HepG2 (cell line): ENCODE data around the gene RAB22A. TPM values are rescaled to one million over a fixed set of nuclear protein-coding genes. Genes with fewer than 3 reads are reported as not detected.

Source experiments
- DMAP1 ChIP-seq: IDR thresholded peaks from 2 replicates; pipeline ENCODE4 v1.6.1; 2016
- GABPA ChIP-seq, 2 experiments: IDR thresholded peaks; 2 replicates each; pipeline ENCODE4 v1.6.1; 2011 to 2016; ENCODE audit warnings: low read depth in 2 of 2, low read length in 1 of 2, missing biosample characterization in 1 of 2, missing genetic modification characterization in 1 of 2
- MXD1 ChIP-seq: sonication (generic); formaldehyde crosslinking; IDR thresholded peaks from 2 replicates; pipeline ENCODE4 v1.4.0; 2020; ENCODE audit warnings: mild to moderate bottlenecking, missing genetic modification reagents
- NFKB2 ChIP-seq: sonication (generic); formaldehyde crosslinking; IDR thresholded peaks from 2 replicates; pipeline ENCODE4 v1.4.0; 2020; ENCODE audit warnings: missing genetic modification reagents, borderline replicate concordance
- RBAK ChIP-seq: sonication (generic); formaldehyde crosslinking; IDR thresholded peaks from 2 replicates; pipeline ENCODE4 v1.5.1; 2020; ENCODE audit warnings: mild to moderate bottlenecking, missing genetic modification reagents
- REXO4 ChIP-seq: sonication (generic); formaldehyde crosslinking; IDR thresholded peaks from 2 replicates; pipeline ENCODE4 v1.8.0; 2022; ENCODE audit warnings: missing genetic modification reagents, mild to moderate bottlenecking, borderline replicate concordance
- THYN1 ChIP-seq: sonication (generic); formaldehyde crosslinking; IDR thresholded peaks from 2 replicates; pipeline ENCODE4 v1.8.1; 2023; ENCODE audit warnings: low read depth, mild to moderate bottlenecking, moderate library complexity, missing genetic modification reagents, borderline replicate concordance
- WIZ ChIP-seq: sonication (generic); formaldehyde crosslinking; IDR thresholded peaks from 2 replicates; pipeline ENCODE4 v1.5.1; 2020; ENCODE audit warnings: mild to moderate bottlenecking, missing genetic modification reagents
- ZBTB4 ChIP-seq: sonication (generic); formaldehyde crosslinking; IDR thresholded peaks from 2 replicates; pipeline ENCODE4 v1.4.0; 2020; ENCODE audit warnings: missing genetic modification reagents, mild to moderate bottlenecking, borderline replicate concordance
- ZMYM3 ChIP-seq: sonication (generic); formaldehyde crosslinking; IDR thresholded peaks from 2 replicates; pipeline ENCODE4 v1.5.1; 2020; ENCODE audit warnings: mild to moderate bottlenecking, missing genetic modification reagents
- ZNF280D ChIP-seq: sonication (generic); formaldehyde crosslinking; IDR thresholded peaks from 2 replicates; pipeline ENCODE4 v1.5.1; 2020; ENCODE audit warnings: mild to moderate bottlenecking, missing genetic modification reagents
- ZNF451 ChIP-seq: sonication (generic); formaldehyde crosslinking; IDR thresholded peaks from 2 replicates; pipeline ENCODE4 v1.5.0; 2020; ENCODE audit warnings: mild to moderate bottlenecking, missing genetic modification reagents
- ZNF563 ChIP-seq: sonication (generic); formaldehyde crosslinking; IDR thresholded peaks from 2 replicates; pipeline ENCODE4 v1.8.0; 2022; ENCODE audit warnings: mild to moderate bottlenecking, moderate library complexity, missing genetic modification reagents
- ZNF773 ChIP-seq: sonication (generic); formaldehyde crosslinking; IDR thresholded peaks from 2 replicates; pipeline ENCODE4 v1.4.0; 2020; ENCODE audit warnings: missing genetic modification reagents, borderline replicate concordance
- ZNF782 ChIP-seq: sonication (generic); formaldehyde crosslinking; IDR thresholded peaks from 2 replicates; pipeline ENCODE4 v1.4.0; 2020; ENCODE audit warnings: missing genetic modification reagents, mild to moderate bottlenecking, borderline replicate concordance
- polyA plus RNA-seq, 8 experiments: library from polyadenylated mRNA; depleted of rRNA in 3 of 8; stranded (reverse) in 7 of 8; unstranded in 1 of 8; fragments of >200 nt; fragmentation: Illumina TruSeq in 4 of 8; extraction: Trizol in 4 of 8; gene quantifications; 2 replicates each; pipeline versions ENCODE4 v1.2.1 to v1.2.3, GENCODE V29; 2011 to 2016; ENCODE audit warnings: low read depth in 4 of 8, missing spikeins in 1 of 8, mixed read lengths in 1 of 8; ENCODE audit not compliant: insufficient read depth in 1 of 8
- total RNA-seq, 5 experiments: library from RNA; depleted of rRNA; stranded (reverse); fragments of >200 nt; fragmentation: Illumina TruSeq; extraction: Trizol; gene quantifications; 2 replicates each; pipeline ENCODE4 v1.2.3, GENCODE V29; 2016; ENCODE audit warnings: low read depth in 1 of 5
- TF ChIP-seq, protein P1 (sequence below): sonication (generic); formaldehyde crosslinking; IDR thresholded peaks from 2 replicates; pipeline ENCODE4 v1.9.0; 2021; ENCODE audit warnings: missing genetic modification reagents, borderline replicate concordance
- TF ChIP-seq, protein P2 (sequence below): sonication (generic); formaldehyde crosslinking; IDR thresholded peaks from 2 replicates; pipeline ENCODE4 v1.5.0; 2020; ENCODE audit warnings: missing genetic modification reagents

Gene RAB22A
- total and polyA plus RNA-seq, 2 of the 13 experiments (the other 11 are each of a cell fraction or from before 2014, with no cell fraction given): 10.7 to 11.2 TPM

GRCh38 chr20:58389324-58389967, 79.9 kb downstream of the RAB22A start (continued):
- TF ChIP-seq WIZ (CRISPR knock-in tag): 0 out of 2 replicates have a peak, but pooled peaks have one; percentile 87
- 0 out of 2 replicates have a peak, but pooled peaks have one; percentile 22 for TF ChIP-seq ZMYM3 (CRISPR knock-in tag)
- TF ChIP-seq NFKB2: peak; percentile 80; the same call in 1 of the 2 replicates
- TF ChIP-seq RBAK (CRISPR knock-in tag): no peak
- TF ChIP-seq ZNF280D (CRISPR knock-in tag): no peak; the same call in 1 of the 2 replicates
- TF ChIP-seq THYN1 (CRISPR knock-in tag): no peak
- TF ChIP-seq, protein P1, sequence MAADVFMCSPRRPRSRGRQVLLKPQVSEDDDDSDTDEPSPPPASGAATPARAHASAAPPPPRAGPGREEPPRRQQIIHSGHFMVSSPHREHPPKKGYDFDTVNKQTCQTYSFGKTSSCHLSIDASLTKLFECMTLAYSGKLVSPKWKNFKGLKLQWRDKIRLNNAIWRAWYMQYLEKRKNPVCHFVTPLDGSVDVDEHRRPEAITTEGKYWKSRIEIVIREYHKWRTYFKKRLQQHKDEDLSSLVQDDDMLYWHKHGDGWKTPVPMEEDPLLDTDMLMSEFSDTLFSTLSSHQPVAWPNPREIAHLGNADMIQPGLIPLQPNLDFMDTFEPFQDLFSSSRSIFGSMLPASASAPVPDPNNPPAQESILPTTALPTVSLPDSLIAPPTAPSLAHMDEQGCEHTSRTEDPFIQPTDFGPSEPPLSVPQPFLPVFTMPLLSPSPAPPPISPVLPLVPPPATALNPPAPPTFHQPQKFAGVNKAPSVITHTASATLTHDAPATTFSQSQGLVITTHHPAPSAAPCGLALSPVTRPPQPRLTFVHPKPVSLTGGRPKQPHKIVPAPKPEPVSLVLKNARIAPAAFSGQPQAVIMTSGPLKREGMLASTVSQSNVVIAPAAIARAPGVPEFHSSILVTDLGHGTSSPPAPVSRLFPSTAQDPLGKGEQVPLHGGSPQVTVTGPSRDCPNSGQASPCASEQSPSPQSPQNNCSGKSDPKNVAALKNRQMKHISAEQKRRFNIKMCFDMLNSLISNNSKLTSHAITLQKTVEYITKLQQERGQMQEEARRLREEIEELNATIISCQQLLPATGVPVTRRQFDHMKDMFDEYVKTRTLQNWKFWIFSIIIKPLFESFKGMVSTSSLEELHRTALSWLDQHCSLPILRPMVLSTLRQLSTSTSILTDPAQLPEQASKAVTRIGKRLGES (CRISPR knock-in tag): peak; percentile 81; the same call in 1 of the 2 replicates
- 0 out of 2 replicates have a peak, but pooled peaks have one; percentile 58 for TF ChIP-seq MXD1 (CRISPR knock-in tag)
- TF ChIP-seq ZNF782 (CRISPR knock-in tag): peak; percentile 78; the same call in 1 of the 2 replicates
- peak; percentile 87; the same call in 1 of the 2 replicates for TF ChIP-seq REXO4 (CRISPR knock-in tag)
- no peak for TF ChIP-seq GABPA (IDR thresholded peaks at IDR 0.05; ENCODE audit: low read depth, low read length)
- 0 out of 2 replicates have a peak, but pooled peaks have one; percentile 21 for TF ChIP-seq GABPA (CRISPR knock-in tag; IDR thresholded peaks at IDR 0.05; ENCODE audit: low read depth)
- TF ChIP-seq ZNF773 (CRISPR knock-in tag): peak; percentile 83; the same call in 1 of the 2 replicates
- TF ChIP-seq ZBTB4: peak; percentile 51; the same call in 1 of the 2 replicates
- TF ChIP-seq, protein P2, sequence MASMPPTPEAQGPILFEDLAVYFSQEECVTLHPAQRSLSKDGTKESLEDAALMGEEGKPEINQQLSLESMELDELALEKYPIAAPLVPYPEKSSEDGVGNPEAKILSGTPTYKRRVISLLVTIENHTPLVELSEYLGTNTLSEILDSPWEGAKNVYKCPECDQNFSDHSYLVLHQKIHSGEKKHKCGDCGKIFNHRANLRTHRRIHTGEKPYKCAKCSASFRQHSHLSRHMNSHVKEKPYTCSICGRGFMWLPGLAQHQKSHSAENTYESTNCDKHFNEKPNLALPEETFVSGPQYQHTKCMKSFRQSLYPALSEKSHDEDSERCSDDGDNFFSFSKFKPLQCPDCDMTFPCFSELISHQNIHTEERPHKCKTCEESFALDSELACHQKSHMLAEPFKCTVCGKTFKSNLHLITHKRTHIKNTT (CRISPR knock-in tag): 0 out of 2 replicates have a peak, but pooled peaks have one; percentile 31
- no peak for TF ChIP-seq ZNF451
- peak; percentile 87; the same call in 1 of the 2 replicates for TF ChIP-seq DMAP1 (CRISPR knock-in tag)
- peak; percentile 72 for TF ChIP-seq ZNF563 (CRISPR knock-in tag)
